Measurements from ENCODE around the gene GALNT10. TPM values are rescaled to one million over a fixed set of nuclear protein-coding genes. Genes with fewer than 3 reads are reported as not detected.

Gene GALNT10
- total and polyA plus RNA-seq, 2 donors from 2014 or later: 13.0 to 44.3 TPM

DNA sequence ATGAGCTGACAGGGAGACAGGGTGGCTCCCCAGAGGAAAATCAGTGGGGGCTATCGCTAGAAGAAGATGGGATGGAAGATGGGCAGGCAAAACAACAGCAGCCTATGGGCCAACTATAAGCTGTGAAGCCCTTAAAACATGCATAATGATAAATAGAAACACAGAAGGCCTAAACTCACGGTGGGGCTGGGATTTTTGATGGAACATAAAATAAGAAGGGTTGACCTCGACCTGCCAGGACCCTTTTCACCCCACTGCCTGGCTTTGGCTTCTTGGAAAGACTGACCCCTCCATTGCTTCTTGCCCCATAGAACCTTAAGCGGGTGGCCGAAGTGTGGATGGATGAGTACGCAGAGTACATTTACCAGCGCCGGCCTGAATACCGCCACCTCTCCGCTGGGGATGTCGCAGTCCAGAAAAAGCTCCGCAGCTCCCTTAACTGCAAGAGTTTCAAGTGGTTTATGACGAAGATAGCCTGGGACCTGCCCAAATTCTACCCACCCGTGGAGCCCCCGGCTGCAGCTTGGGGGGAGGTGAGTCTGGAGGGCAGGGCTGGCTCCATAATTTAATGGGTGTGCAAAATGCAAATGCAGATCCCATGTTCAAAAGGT is 218.8 kb downstream of the GALNT10 start:
- TF ChIP-seq CTCF (IDR thresholded peaks at IDR 0.05; ENCODE audit: borderline replicate concordance, extremely low read depth, insufficient read depth): no peak
- H3K4me1 ChIP-seq (ENCODE audit: control insufficient read depth in 2 of 3, insufficient read depth in 2 of 3, low read depth in 1 of 3, low read length in 3 of 3): no peaks in the 10 kb centered on the region
- H3K4me3 ChIP-seq (ENCODE audit: low read length in 3 of 3): no peak overlapping the region
- intact Hi-C loops (cut with DNase I): loop anchor here (5.0 to 10.0 kb wide), 2 partner anchors 225 to 337 kb away; no protein-coding TSS in a partner anchor
- DNase-seq (peak in 1 of 5 donors; percentile 6), FAIRE-seq (no peak)
- no peak overlapping the region for H3K9ac ChIP-seq (ENCODE audit: low read length in 3 of 3)
- no peak overlapping the region for H3K27ac ChIP-seq (ENCODE audit: low read depth in 2 of 2, low read length in 2 of 2)
- peaks cover 0 to 6% (median 0%) of the 10 kb centered on the region in 3 donors for H3K36me3 ChIP-seq (ENCODE audit: control insufficient read depth in 2 of 3, insufficient read depth in 3 of 3, low read length in 3 of 3)
- H3K9me3 ChIP-seq (ENCODE audit: control insufficient read depth in 2 of 3, insufficient read depth in 1 of 3, low read length in 3 of 3): no peaks in the 10 kb centered on the region
- H3K27me3 ChIP-seq (ENCODE audit: control insufficient read depth, insufficient read depth, low read length): no peaks in the 10 kb centered on the region

- Histone ChIP-seq H3K36me3 (ENCODE audit: control insufficient read depth in 2 of 3, insufficient read depth in 3 of 3, low read length in 3 of 3) (peaks cover 0 to 6% (median 0%) of the 10 kb centered on the region in 3 donors), H3K4me3 (ENCODE audit: low read length in 3 of 3) (no peak overlapping the region), H3K9ac (ENCODE audit: low read length in 3 of 3) (no peak overlapping the region), H3K9me3 (ENCODE audit: control insufficient read depth in 2 of 3, insufficient read depth in 1 of 3, low read length in 3 of 3) (no peaks in the 10 kb centered on the region), H3K27ac (ENCODE audit: low read depth in 2 of 2, low read length in 2 of 2) (no peak overlapping the region), H3K27me3 (ENCODE audit: control insufficient read depth, insufficient read depth, low read length) (no peaks in the 10 kb centered on the region), H3K4me1 (ENCODE audit: control insufficient read depth in 2 of 3, insufficient read depth in 2 of 3, low read depth in 1 of 3, low read length in 3 of 3) (no peaks in the 10 kb centered on the region)
- TF ChIP-seq CTCF (IDR thresholded peaks at IDR 0.05; ENCODE audit: borderline replicate concordance, extremely low read depth, insufficient read depth): no peak
- no peak for FAIRE-seq
- intact Hi-C loops (cut with DNase I): no loop called here
- no peak for DNase-seq
Measured at GRCh38 chr5:154410008-154410407, 219.5 kb downstream of the GALNT10 start.

DNA sequence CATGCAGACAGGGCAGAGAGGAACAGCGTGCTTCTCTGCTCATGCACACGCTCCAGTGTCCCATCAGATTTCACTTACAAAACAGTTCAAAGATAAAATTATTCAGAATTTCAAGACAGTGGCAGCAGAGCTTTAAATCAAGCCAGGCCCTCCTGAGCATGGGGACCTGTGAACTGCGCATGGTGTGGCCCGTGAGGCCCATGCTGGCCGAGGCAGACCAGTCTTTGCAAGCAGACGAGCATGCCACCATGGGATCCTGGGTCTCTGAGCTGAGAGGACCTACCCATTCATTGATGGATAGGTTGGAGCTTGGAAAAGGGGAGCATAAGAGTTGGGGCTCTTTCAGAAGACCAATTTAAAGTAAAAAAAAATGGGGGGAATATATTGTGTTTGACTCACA is 220.3 kb downstream of the GALNT10 start:
- Histone ChIP-seq H3K36me3 (ENCODE audit: control insufficient read depth in 2 of 3, insufficient read depth in 3 of 3, low read length in 3 of 3) (peaks cover 0 to 6% (median 0%) of the 10 kb centered on the region in 3 donors), H3K4me1 (ENCODE audit: control insufficient read depth in 2 of 3, insufficient read depth in 2 of 3, low read depth in 1 of 3, low read length in 3 of 3) (no peaks in the 10 kb centered on the region), H3K9me3 (ENCODE audit: control insufficient read depth in 2 of 3, insufficient read depth in 1 of 3, low read length in 3 of 3) (no peaks in the 10 kb centered on the region), H3K9ac (ENCODE audit: low read length in 3 of 3) (no peak overlapping the region), H3K27ac (ENCODE audit: low read depth in 2 of 2, low read length in 2 of 2) (no peak overlapping the region), H3K4me3 (ENCODE audit: low read length in 3 of 3) (no peak overlapping the region), H3K27me3 (ENCODE audit: control insufficient read depth, insufficient read depth, low read length) (no peaks in the 10 kb centered on the region)
- FAIRE-seq (no peak), DNase-seq (peak in 1 of 5 donors; percentile 7)
- intact Hi-C loops (cut with DNase I): no loop called here
- TF ChIP-seq CTCF (IDR thresholded peaks at IDR 0.05; ENCODE audit: borderline replicate concordance, extremely low read depth, insufficient read depth): no peak
